Measurements from ENCODE around the gene C16orf54.
A peak's percentile ranks its signal among the peaks of the same experiment; 100 is the strongest.
"Not testable (repeated sequence)": the region's sequence is repeated elsewhere in the genome, so short reads cannot be mapped to it uniquely, and the experiment has no call there.

C16orf54 gene

DNA sequence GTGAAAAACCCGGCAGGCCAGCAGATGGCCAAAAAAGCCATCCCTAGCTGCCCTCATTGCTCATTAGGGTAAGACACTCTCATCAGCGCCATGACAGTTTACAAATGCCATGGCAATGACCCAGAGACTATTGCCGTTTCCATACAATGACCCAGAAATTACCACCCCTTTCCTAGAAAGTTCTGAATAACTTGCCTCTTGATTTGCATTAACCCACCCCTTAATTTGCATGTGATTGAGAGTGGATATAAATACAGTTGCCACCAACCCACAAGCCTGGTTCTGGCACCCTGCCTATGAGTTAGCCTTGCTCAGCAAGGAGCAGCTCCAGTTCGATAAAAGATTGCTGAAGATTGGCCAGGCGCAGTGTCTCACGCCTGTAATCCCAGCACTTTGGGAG is 16.1 kb upstream of the C16orf54 start:
- FAIRE-seq: no peak
- DNase-seq (ENCODE audit: insufficient read length): no peak
- TF ChIP-seq POLR2A (IDR thresholded peaks at IDR 0.05; ENCODE audit: low read depth, low read length): no peak
- no peak for TF ChIP-seq POLR2AphosphoS5 (IDR thresholded peaks at IDR 0.05; ENCODE audit: low read depth, low read length)

DNA sequence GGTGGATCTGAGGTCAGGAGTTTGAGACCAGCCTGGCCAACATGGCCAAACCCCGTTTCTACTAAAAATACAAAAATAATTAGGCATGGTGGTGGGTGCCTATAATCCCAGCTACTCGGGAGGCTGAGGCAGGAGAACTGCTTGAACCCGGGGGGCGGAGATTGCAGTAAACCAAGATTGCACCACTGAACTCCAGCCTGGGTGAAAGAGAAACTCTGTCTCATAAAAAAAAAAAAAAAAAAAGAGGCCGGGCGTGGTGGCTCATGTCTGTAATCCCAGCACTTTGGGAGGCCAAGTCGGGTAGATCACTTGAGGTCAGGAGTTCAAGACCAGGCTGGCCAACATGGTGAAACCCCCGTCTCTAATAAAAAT is 15.5 kb upstream of the C16orf54 start:
- FAIRE-seq: not testable (repeated sequence)

DNA sequence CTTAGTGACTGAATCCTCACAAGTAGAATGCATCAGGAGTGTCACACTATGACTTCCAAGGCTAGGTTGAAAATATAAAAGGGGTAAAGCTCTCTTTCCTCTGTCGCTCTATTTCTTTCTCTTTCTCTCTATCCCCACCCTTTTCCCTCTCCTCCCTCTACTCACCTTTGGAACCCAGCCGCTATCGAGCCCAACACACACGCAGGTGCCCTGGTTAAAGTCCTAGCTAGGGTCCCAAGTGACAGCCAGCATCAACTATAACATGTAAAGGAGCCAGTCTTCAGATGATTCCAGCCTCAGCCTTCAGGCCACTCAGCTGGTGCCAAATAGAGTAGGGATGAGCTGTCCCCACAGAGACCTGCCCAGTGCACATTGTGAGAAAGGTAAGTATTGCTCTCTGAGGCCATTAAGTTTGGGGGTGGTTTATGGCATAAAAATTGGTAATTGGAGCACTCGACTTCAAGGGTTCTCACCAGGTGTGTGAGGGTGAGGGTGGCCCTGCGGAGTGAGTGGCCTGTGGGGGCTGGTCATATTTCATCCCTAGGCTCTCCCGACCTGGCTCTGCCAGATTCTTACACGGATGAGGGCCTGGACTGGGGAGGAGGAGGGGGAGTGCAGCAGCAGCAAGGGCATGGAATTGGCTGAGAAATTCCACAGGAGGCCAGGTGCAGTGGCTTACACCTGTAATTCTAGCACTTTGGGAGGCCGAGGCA is 14.9 kb upstream of the C16orf54 start:
- no peak for FAIRE-seq
- TF ChIP-seq POLR2AphosphoS5 (IDR thresholded peaks at IDR 0.05; ENCODE audit: low read depth, low read length): no peak
- TF ChIP-seq POLR2A (IDR thresholded peaks at IDR 0.05; ENCODE audit: low read depth, low read length): no peak
- no peak for TF ChIP-seq TAF1 (IDR thresholded peaks at IDR 0.05; ENCODE audit: borderline replicate concordance, low read depth, low read length)
- no peak for DNase-seq (ENCODE audit: insufficient read length)

More for the DNA sequence above, 15.5 kb upstream of the C16orf54 start:
- not testable (repeated sequence) for DNase-seq (ENCODE audit: insufficient read length)

DNA sequence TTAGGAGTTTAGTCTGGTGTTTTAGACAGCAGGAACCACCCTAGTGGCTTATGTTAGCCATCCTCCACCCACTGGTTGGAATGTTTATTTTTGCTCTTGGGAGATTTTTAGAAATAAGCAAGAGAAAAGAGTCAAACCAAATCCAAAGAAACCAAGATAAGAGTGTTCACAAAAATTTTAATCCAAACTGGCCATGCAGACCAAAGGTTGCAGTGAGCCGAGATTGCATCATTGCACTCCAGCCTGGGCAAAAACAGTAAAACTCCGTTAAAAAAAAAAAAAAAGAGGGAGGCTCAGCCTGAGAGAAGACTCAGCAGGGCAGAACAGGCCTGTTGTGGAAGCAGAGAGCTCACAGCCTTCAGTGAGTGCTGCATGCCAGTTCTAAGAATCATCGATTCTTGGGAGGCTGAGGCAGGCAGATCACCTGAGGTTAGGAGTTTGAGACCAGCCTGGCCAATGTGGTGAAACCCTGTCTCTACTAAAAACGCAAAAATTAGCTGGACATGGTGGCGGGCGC is 12.2 kb upstream of the C16orf54 start:
- FAIRE-seq: no peak
- no peak for DNase-seq (ENCODE audit: insufficient read length)
- TF ChIP-seq TAF1 (IDR thresholded peaks at IDR 0.05; ENCODE audit: borderline replicate concordance, low read depth, low read length) (no peak), POLR2AphosphoS5 (IDR thresholded peaks at IDR 0.05; ENCODE audit: low read depth, low read length) (no peak), POLR2A (IDR thresholded peaks at IDR 0.05; ENCODE audit: low read depth, low read length) (no peak)

DNA sequence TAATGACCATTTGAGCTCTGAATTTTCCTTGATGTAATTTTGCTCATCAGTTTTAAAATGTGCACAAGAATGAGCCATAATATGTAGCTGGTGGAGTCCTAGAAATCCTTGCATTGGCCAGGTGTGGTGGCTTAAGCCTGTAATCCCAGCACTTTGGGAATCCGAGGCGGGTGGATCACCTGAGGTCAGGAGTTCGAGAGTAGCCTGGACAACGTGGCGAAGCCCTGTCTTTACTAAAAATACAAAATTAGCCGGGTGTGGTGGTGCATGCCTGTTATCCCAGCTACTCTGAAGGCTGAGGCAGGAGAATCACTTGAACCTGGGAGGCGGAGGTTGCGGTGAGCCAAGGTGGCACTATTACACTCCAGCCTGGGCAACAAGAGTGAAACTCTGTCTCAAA is 11.3 kb upstream of the C16orf54 start:
- not testable (repeated sequence) for FAIRE-seq; DNase-seq (ENCODE audit: insufficient read length)

DNA sequence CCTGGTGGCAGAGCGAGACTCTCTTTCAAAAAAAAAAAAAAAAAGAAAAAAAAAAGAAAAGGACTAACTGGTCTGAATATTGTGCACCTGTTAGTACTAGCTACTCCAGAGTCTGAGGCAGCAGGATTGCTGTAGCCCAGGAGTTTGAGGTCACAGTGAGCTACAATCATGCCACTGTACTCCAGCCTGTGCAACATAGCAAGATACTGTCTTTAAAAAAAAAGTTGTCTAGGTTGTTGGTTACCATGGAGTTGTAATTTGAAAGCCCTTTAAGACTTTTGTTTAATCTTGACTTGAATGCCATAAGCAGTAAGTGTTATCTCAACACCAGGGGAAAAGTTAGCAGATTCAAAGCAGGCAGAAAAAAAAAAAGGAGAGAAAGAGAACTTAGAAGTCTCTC is 10.9 kb upstream of the C16orf54 start:
- DNase-seq (ENCODE audit: insufficient read length) (no peak), FAIRE-seq (no peak)
- no peak for TF ChIP-seq TAF1 (IDR thresholded peaks at IDR 0.05; ENCODE audit: borderline replicate concordance, low read depth, low read length)
- no peak for TF ChIP-seq POLR2AphosphoS5 (IDR thresholded peaks at IDR 0.05; ENCODE audit: low read depth, low read length)
- no peak for TF ChIP-seq POLR2A (IDR thresholded peaks at IDR 0.05; ENCODE audit: low read depth, low read length)

DNA sequence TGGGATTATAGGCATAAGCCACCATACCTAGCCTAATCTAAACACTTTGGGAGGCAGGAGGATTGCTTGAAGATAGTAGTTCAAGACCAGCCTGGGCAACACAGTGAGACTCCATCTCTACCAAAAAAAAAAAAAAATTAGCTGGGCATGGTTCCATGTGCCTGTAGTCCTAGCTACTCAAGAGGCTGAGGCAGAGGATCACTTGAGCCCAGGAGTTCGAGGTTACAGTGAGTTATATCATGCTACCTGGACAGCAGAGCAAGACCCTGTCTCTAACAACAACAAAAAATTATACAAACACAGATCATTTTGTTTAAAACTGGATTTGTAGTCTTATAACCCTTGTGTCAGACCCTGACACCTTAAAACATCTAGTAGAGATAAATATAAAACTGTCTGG is 7.7 kb upstream of the C16orf54 start:
- TF ChIP-seq TAF1 (IDR thresholded peaks at IDR 0.05; ENCODE audit: borderline replicate concordance, low read depth, low read length) (no peak), POLR2A (IDR thresholded peaks at IDR 0.05; ENCODE audit: low read depth, low read length) (no peak), POLR2AphosphoS5 (IDR thresholded peaks at IDR 0.05; ENCODE audit: low read depth, low read length) (no peak)
- no peak for FAIRE-seq
- no peak for DNase-seq (ENCODE audit: insufficient read length)

DNA sequence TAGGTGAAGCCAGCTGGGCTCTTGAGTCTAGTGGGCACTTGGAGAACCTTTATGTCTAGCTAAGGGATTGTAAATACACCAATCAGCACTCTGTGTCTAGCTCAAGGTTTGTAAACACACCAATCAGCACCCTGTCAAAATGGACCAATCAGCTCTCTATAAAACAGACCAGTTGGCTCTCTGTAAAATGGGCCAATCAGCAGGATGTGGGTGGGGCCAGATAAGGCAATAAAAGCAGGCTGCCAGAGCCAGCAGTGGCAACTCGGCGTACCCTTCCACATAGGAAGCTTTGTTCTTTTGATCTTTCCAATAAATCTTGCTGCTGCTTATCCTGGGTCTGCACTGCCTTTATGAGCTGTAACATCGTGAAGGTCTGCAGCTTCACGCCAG is 3.0 kb upstream of the C16orf54 start:
- not testable (repeated sequence) for FAIRE-seq; DNase-seq (ENCODE audit: insufficient read length)

DNA sequence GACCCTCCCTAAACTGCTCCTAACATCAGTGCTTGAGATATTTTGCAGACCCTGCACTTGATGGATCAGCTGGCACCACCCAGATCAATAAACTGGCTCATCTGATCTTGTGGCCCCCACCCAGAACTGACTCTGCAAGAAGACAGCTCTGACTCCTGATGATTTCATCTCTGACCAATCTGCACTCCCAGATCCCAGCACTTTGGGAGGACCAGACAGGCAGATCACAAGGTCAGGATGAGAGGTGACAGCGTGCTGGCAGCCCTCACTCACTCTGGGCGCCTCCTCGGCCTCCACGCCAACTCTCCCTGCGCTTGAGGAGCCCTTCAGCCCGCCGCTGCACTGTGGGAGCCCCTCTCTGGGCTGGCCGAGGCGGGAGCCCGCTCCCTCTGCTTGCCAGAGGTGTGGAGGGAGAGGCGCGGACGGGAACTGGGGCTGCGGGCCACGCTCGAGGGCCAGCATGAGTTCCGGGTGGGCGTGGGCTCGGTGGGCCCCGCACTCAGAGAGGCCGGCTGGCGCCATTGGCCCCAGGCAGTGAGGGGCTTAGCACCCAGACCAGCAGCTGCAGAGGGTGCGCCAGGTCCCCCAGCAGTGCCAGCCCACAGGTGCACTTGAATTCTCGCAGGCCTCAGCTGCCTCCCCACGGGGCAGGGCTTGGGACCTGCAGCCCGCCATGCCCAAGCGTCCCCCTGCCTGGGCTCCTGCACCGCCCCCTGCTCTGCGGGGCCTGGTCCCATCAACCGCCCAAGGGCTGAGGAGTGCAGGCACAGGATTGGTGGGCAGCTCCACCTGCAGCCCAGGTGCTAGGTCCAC is 2.4 kb upstream of the C16orf54 start:
- DNase-seq (ENCODE audit: insufficient read length) (no peak), FAIRE-seq (no peak)
- no peak for TF ChIP-seq POLR2AphosphoS5 (IDR thresholded peaks at IDR 0.05; ENCODE audit: low read depth, low read length)
- no peak for TF ChIP-seq TAF1 (IDR thresholded peaks at IDR 0.05; ENCODE audit: borderline replicate concordance, low read depth, low read length)
- no peak for TF ChIP-seq POLR2A (IDR thresholded peaks at IDR 0.05; ENCODE audit: low read depth, low read length)

DNA sequence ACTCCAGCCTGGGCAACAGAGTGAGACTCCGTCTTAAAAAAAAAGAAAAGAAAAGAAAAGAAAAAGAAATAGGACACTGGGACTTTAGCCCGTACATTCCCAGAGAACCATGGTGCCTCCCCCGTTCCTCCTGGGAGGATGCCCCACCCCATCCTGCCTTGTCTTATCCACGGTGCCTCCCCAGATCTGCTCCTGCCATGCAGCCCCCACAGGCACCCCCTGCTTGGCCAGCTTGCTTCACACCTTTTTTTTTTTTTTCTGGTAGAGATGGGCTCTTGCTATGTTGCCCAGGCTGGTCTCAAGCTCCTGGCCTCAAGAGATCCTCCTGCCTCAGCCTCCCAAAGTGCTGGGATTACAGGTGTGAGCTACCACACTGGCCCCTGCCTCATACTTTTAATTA is 728 bp upstream of the C16orf54 start:
- not testable (repeated sequence) for DNase-seq (ENCODE audit: insufficient read length); FAIRE-seq

DNA sequence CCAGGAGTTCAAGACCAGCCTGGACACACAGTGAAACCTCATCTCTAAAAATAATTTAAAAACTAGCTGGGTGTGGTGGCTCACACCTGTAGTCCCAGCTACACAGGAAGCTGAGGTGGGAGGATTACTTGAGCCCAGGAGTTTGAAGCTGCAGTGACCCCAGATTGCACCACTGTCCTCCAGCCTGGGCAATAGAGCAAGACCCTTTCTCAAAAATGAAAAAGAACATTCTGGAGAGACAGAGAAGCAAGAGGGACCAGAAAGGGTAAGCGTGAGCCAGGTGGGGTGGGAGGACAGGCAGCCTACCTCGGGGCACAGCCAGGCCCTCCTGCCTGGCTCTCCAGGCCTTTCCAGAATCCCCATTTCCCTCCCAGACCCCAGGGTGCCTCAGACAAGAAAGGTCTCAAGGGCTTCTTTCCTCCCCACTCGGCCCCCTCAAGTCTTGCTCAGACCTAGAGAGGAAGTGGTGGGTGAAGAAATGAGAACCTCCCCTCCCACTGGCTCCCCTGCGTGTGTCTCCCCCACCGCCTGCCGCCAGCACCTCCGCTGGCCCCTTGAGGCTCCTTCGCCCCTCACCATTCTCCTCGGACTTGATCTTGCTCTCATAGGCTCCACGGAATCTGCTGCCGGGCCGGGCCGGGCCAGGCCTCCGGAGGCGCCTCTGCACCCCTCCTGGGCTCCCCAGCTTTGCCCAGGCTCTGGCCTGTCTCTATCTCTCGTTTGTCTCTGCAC is 503 bp downstream of the C16orf54 start:
- TF ChIP-seq POLR2A (IDR thresholded peaks at IDR 0.05; ENCODE audit: low read depth, low read length): no peak
- no peak for TF ChIP-seq POLR2AphosphoS5 (IDR thresholded peaks at IDR 0.05; ENCODE audit: low read depth, low read length)
- no peak for TF ChIP-seq TAF1 (IDR thresholded peaks at IDR 0.05; ENCODE audit: borderline replicate concordance, low read depth, low read length)
- DNase-seq (ENCODE audit: insufficient read length) (peak; percentile 67), FAIRE-seq (no peak)

DNA sequence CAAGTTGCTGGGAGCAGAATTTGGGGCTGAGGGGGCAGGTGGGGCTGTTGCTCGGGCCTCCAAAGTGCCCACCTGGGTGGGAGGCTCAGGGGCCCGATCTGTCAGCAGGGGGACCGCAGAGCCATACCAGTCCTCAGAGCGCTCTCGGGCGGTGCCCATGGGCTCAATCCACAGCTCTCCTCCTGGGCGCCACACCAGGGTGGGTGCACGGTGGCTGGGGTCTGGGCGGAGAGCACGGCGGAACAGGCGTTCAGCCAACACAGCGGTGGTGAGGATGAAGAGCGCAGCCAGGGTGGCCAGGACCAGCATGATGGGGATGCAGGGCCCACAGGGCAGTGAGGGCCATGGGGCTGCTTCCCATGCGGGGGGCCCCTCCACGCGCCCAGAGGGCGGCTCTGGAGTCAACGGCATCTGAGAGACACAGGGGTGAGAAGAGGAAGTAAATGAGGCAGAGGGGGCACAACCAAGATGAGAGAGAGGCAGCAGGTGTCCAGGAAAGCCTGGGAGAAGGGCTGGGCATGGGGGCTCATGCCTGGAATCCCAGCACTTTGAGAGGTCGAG is 1.2 kb downstream of the C16orf54 start:
- TF ChIP-seq POLR2A (IDR thresholded peaks at IDR 0.05; ENCODE audit: low read depth, low read length): no peak
- no peak for TF ChIP-seq POLR2AphosphoS5 (IDR thresholded peaks at IDR 0.05; ENCODE audit: low read depth, low read length)
- no peak for TF ChIP-seq TAF1 (IDR thresholded peaks at IDR 0.05; ENCODE audit: borderline replicate concordance, low read depth, low read length)
- DNase-seq (ENCODE audit: insufficient read length): no peak
- no peak for FAIRE-seq

Measured in GM12892 (cell line).